Measurements from ENCODE around the gene DOK1.

The DOK1 gene

DNA sequence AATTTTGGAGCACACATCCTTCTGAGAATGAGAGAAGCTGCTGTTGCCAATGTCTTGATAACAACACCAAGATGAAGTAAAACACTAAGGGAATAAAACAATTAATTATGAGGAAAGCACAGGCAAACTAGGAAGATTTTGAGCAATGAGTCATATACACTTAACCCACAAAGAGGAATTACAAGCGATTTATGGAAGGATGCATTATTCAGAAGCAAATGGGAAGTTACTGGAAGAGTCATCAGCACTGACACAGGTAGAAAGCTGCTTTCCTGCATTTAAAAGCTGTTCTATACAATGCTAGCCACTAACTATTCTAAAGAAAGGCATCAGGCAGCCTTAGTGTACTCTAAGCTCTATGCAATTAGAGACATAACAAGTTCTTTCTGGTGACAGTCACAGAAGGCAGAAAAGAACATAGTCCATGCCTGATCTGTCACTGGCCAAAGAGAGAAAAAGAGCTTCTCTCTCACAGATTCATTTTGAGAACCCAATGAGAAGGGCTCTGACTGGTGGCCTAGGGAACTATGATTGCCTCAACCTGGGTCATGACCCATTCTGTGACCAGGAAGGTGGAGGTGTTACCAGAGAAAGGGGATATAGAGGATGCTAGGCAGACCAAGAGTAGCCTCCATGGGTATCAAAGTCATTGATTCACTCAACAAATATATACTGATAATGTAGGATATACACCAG lies 48.2 kb downstream of the DOK1 start:
- DNase-seq (ENCODE audit: low spot score) = no peak

DNA sequence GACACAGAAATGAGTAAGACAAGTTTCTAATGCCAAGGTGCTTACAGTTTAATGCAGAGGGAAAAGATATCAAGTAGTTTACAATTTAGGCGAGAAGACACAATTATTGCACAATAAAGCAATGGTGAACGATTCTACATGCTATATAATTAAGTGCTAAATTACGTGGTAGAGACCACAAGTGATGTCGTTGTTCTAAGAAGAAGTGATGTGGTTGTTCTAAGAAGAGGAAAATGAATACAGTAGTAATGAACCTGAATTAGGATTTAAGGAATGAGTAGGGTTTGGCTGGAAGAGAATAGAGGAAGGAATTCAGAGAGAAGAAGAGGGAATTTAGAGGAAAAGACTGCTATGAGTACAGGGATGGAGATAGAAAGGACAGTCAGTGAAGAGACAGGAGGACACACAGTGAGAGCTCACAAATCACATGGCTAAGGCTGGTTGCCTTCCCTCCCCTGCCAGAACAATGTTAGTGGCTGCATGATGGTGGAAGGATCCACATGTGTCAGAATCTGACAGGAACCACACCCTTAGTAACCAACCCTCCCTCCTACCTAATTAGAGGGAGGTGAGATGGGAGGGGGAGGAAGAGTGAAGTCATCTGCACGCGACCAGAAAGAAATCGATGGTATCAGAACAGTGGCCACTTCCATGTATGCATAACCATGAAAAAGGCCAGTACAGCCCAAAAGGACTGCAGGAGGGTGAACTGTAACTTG lies 48.9 kb downstream of the DOK1 start:
- DNase-seq (ENCODE audit: low spot score) = no peak

DNA sequence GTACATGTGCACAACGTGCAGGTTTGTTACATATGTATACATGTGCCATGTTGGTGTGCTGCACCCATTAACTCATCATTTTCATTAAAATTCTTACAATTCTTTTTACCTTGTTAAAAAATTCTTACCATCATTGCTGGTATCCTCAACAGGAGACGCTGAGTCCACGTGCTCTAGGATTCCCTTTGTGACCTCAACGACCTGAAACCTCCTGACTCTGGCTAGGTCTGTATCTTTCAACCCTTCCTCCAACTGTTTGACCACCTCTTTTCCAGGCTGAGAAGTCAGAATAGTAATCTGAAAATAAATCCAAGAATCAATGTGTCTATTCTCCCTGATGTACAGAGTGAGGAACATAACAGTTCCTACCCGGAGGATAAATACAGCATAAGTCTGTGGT lies 52.4 kb downstream of the DOK1 start:
- DNase-seq (ENCODE audit: low spot score) = no peak
